ENCODE measurements around the gene ALX4. TPM values are rescaled to one million over a fixed set of nuclear protein-coding genes. Genes with fewer than 3 reads are reported as not detected.
A peak's percentile ranks its signal among the peaks of the same experiment; 100 is the strongest.

ALX4 gene
- total RNA-seq, 2 donors from 2014 or later: not detected

DNA sequence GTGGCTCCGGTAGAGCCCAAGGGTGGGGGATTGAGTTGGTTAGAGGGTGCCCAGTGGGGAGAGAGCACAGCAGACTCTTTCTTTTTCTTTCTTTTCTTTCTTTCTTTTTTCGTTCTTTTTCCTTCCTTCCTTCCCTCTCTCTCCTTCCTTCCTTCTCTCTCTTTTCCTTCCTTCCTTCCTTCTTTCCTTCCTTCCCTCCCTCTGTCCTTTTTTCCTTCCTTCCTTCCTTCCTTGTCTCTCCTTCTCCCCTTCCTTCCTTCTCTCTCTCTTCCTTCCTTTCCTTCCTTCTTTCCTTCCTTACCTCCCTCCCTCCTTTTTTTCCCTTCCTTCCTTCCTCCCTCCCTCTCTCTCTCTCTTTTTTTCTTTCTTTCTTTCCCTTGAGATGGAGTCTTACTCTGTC is 4.8 kb upstream of the ALX4 start:
- H3K27me3 Mint-ChIP-seq: peaks cover 76% of the 10 kb centered on the region
- peaks cover 5% of the 10 kb centered on the region for H3K4me1 Mint-ChIP-seq
- H3K4me3 Mint-ChIP-seq: no peak overlapping the region
- H3K36me3 Mint-ChIP-seq (ENCODE audit: low read depth): no peaks in the 10 kb centered on the region
- no peaks in the 10 kb centered on the region for H3K9me3 Mint-ChIP-seq
- no peak overlapping the region for H3K27ac Mint-ChIP-seq
- ATAC-seq (replicated peaks): no peak

DNA sequence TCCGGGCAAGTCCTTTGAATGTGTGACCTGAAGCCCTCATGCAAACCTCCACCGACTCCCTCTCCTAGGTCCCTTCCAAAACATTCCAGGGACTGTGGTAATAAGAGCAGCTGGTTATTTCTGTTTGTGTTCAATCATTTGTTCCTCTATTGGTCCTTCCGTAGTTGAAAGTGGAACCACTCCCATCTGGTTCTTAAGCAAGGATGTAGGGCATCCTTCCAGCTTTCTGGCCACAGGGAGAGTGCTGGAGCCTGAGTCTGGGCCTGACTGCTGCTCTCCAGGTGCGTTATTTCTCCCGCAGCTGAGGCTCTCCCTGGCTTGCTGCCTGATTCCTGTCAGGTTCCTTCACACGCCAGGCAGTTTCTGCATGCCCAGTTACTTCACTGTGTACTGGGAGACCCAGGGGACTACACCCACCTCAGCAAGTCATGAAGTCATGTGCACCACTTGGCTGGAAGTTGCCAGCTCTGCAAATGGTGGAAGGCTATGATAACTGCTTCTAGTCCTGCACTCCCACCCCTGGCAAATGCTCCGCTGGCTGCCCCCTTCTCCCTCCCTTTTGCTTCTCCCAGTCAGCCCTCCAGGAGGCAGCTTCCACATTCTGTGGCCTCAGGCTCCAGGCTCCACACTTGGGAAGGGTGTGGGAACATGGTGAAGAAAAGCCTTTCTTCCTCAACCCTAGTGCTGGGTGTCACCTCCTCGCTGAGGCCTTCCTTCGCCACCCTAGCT is 4.0 kb upstream of the ALX4 start:
- Mint-ChIP-seq H3K36me3 (ENCODE audit: low read depth) (no peaks in the 10 kb centered on the region), H3K4me1 (peaks cover 5% of the 10 kb centered on the region), H3K27ac (no peak overlapping the region), H3K4me3 (no peak overlapping the region), H3K27me3 (peaks cover 68% of the 10 kb centered on the region), H3K9me3 (no peaks in the 10 kb centered on the region)
- no peak for ATAC-seq (replicated peaks)

DNA sequence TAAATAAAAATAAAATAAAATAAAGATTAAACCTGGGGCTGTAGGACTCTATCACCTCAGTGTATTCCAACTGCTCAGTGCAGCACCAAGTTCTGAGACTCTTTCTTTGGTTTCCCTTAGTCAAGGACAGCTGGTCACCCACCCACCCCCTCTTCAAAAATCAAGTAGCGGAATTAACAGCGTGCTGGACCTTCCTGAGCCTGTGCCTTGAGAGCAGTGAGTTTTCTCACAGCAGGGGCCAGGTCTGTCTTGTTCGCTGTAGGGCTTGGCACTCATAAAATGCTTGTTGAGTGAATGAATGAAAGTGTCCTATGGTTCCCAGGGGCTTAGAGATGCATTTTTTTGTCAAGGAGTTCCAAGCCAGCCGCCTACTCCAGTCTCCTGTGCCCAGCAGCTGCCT is 2.9 kb upstream of the ALX4 start:
- H3K36me3 Mint-ChIP-seq (ENCODE audit: low read depth): no peaks in the 10 kb centered on the region
- H3K27me3 Mint-ChIP-seq: peaks cover 69% of the 10 kb centered on the region
- no peak for ATAC-seq (replicated peaks)
- H3K4me1 Mint-ChIP-seq: peaks cover 5% of the 10 kb centered on the region
- no peak overlapping the region for H3K27ac Mint-ChIP-seq
- H3K4me3 Mint-ChIP-seq: no peak overlapping the region
- no peaks in the 10 kb centered on the region for H3K9me3 Mint-ChIP-seq

GRCh38 chr11:44311339-44312261 is 1.7 kb upstream of the ALX4 start:
- H3K4me3 Mint-ChIP-seq: no peak overlapping the region
- H3K27me3 Mint-ChIP-seq: peaks cover 77% of the 10 kb centered on the region
- H3K9me3 Mint-ChIP-seq: no peaks in the 10 kb centered on the region
- peaks cover 5% of the 10 kb centered on the region for H3K4me1 Mint-ChIP-seq
- ATAC-seq (replicated peaks): no peak
- no peak overlapping the region for H3K27ac Mint-ChIP-seq
- no peaks in the 10 kb centered on the region for H3K36me3 Mint-ChIP-seq (ENCODE audit: low read depth)

DNA sequence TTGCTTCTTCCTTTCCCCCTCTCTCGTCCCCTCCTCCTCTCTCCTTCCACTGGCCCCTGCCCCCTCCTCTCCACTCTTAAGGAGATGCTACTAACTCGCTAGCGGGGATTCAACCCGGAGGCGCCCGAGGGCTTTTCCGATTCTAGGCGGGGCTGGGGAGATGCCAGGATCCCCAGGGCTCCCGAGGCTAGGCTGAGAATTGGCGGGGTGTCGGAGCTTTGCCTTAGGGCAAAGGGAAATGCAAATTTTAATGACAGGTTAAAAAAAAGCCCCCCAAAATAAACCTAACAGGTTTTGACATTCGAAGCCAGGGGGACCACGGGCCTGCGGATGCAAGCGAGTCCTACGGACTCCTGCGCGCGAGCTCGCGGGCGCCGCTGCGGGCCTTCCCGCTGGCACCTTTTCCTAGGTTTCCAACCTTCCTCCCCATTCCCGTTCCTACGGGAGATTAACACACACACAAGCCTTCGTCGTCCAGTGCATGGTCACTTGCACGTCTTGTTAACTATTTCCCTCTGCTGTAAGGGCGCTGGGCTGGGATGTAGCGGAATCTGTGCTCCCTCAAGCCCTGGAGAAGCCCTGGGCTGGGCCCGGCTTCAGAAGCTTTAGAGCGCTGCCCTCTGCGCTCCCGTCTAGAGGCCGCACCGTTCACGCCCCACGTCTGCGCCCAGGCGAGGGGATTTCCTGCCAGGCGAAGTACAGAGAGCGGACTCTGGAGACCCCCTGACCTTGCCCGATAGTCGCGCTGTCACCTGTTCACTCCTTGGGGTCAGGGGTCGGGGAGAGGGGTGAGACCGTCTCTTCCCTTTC is 729 bp upstream of the ALX4 start:
- ATAC-seq (replicated peaks): no peak
- H3K27ac Mint-ChIP-seq: no peak overlapping the region
- H3K4me3 Mint-ChIP-seq: peak overlapping the region; percentile 15
- H3K4me1 Mint-ChIP-seq: peaks cover 5% of the 10 kb centered on the region
- no peaks in the 10 kb centered on the region for H3K9me3 Mint-ChIP-seq
- peaks cover 82% of the 10 kb centered on the region for H3K27me3 Mint-ChIP-seq
- H3K36me3 Mint-ChIP-seq (ENCODE audit: low read depth): no peaks in the 10 kb centered on the region

GRCh38 chr11:44310206-44310462 is 195 bp upstream of the ALX4 start:
- Mint-ChIP-seq H3K4me1 (peaks cover 3% of the 10 kb centered on the region), H3K27me3 (peaks cover 82% of the 10 kb centered on the region), H3K9me3 (no peaks in the 10 kb centered on the region), H3K4me3 (peak overlapping the region; percentile 15), H3K36me3 (ENCODE audit: low read depth) (no peaks in the 10 kb centered on the region), H3K27ac (no peak overlapping the region)
- ATAC-seq (replicated peaks): no peak

- H3K27me3 Mint-ChIP-seq: peaks cover 78% of the 10 kb centered on the region
- no peak for ATAC-seq (replicated peaks)
- no peak overlapping the region for H3K27ac Mint-ChIP-seq
- no peaks in the 10 kb centered on the region for H3K9me3 Mint-ChIP-seq
- H3K4me1 Mint-ChIP-seq: peaks cover 6% of the 10 kb centered on the region
- no peaks in the 10 kb centered on the region for H3K36me3 Mint-ChIP-seq (ENCODE audit: low read depth)
- H3K4me3 Mint-ChIP-seq: no peak overlapping the region
Observed at GRCh38 chr11:44308923-44309477, 939 bp downstream of the ALX4 start.

DNA sequence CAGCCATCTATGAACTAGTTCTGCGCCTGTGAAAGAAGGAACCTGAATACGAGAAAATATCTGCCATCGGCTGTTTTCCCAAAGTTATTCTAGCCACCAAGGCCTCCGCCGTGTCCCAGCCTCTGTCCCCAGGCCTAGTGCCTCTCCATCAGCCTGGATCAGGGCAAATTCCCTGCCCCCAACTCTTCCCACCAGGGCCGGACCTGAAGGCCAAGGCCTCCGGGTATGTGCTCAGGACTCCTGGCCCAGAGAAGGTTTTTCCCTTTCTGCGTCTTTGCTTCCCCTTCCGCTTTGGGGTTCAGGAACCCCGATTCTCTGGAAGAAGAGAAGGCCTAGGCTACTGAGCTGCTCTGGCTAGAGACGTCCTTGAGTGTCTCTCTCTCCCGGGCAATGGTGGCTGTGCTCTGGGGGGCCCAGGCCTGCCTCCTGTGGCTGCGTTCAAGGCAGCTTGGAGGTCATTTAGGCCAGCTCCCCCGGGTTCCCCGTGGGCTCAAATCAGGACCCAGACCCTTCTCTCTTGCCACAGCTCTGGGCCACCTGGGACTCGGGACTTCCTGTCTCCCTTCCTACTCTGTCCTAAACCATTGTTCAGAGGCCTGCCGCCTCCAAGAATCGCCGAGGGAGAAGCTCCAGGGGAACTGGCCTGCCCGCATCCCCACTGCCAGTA is 1.6 kb downstream of the ALX4 start:
- Mint-ChIP-seq H3K9me3 (no peaks in the 10 kb centered on the region), H3K4me1 (peaks cover 6% of the 10 kb centered on the region), H3K4me3 (no peak overlapping the region), H3K36me3 (ENCODE audit: low read depth) (no peaks in the 10 kb centered on the region), H3K27ac (no peak overlapping the region), H3K27me3 (peaks cover 77% of the 10 kb centered on the region)
- ATAC-seq (replicated peaks): no peak

DNA sequence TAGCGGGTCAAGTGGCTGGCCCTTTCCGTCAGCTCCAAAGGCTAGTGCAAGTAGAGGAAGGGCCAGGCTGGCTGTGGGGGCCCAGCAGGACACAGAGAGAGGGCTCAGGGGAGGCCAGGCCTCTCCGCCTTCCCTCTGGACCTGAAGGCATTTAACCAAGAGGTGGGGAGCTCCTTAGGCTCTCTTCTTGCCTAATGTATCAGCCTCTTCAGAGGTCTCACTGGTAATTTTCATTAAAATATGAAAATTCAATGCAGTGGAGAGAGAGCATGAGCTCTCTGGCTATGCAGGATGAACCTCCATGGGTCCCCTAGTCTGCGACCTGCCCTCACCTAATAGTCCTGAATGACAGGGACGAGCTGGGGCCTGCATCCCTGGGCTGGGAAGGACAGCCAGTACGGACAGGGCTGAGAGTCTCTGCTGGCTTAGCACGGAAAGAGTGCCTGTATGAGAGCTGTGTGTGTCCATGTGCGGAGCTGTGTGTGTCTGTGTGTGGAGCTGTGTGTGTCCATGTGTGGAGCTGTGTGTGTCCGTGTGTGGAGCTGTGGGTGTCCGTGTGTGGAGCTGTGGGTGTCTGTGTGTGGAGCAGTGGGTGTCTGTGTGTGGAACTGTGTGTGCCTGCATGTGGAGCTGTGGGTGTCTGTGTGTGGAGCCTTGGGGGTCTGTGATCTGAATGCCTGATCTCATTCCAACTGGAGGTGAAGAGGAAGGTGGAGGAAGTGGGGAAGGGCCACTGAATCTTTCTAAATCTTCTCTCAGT is 2.4 kb downstream of the ALX4 start:
- no peaks in the 10 kb centered on the region for H3K9me3 Mint-ChIP-seq
- H3K27me3 Mint-ChIP-seq: peaks cover 77% of the 10 kb centered on the region
- peaks cover 6% of the 10 kb centered on the region for H3K4me1 Mint-ChIP-seq
- ATAC-seq (replicated peaks): no peak
- no peak overlapping the region for H3K27ac Mint-ChIP-seq
- H3K4me3 Mint-ChIP-seq: no peak overlapping the region
- no peaks in the 10 kb centered on the region for H3K36me3 Mint-ChIP-seq (ENCODE audit: low read depth)

- Mint-ChIP-seq H3K4me3 (peak overlapping the region; percentile 85), H3K27ac (no peak overlapping the region), H3K9me3 (no peaks in the 10 kb centered on the region)
Observed at GRCh38 chr11:44306918-44307244, 3.1 kb downstream of the ALX4 start.

DNA sequence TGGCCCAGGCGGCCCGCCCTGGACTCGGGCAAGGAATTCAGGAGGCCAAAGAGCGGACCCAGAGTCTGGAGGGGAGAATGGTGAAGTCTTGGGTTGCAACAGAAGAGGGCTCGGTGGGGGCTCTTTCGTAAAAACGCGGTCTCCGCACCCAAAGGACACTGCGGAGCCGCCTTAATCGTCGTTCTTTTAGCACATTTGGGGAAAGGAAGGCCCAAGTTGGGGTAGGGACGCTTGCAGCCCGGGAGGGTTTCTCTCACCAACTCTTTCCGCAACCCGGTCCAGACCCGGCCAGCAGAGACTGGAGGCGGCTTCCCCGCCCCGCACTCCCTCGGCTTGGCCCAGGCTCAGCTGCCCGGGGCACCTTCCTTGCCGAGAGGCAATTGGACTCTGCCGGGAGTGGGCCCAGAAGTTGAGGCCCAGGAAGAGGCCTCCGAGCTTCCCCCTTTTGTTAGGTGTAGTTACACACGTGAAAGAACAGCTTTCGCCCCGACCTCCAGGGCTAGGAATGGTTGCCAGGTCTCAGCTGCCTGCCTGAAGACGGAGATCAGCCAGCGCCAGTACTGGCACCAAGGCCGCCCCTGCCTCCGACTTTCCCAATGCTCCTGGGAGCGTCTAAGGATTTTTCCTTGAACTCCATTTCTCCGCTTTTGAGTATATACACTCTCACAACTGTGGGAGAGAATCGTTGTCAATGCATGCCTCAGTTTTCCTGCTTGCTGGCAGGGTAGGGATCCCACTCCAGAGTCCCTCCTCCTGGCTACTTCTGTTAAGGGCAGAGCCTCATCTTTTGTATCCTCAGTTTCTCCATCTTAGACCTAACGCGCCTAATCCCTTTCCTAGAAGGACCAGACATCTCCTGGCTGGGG is 3.7 kb downstream of the ALX4 start:
- H3K36me3 Mint-ChIP-seq (ENCODE audit: low read depth): no peaks in the 10 kb centered on the region
- peak; percentile 11 for ATAC-seq (replicated peaks)
- H3K27me3 Mint-ChIP-seq: peaks cover 75% of the 10 kb centered on the region
- H3K9me3 Mint-ChIP-seq: no peaks in the 10 kb centered on the region
- peaks cover 6% of the 10 kb centered on the region for H3K4me1 Mint-ChIP-seq
- no peak overlapping the region for H3K27ac Mint-ChIP-seq
- peak overlapping the region; percentile 85 for H3K4me3 Mint-ChIP-seq

More at GRCh38 chr11:44306918-44307244, 3.1 kb downstream of the ALX4 start:
- peaks cover 77% of the 10 kb centered on the region for H3K27me3 Mint-ChIP-seq
- no peak for ATAC-seq (replicated peaks)
- no peaks in the 10 kb centered on the region for H3K36me3 Mint-ChIP-seq (ENCODE audit: low read depth)
- H3K4me1 Mint-ChIP-seq: peaks cover 6% of the 10 kb centered on the region

GRCh38 chr11:44305470-44306051 is 4.4 kb downstream of the ALX4 start:
- Mint-ChIP-seq H3K9me3 (no peaks in the 10 kb centered on the region), H3K27me3 (peaks cover 68% of the 10 kb centered on the region), H3K36me3 (ENCODE audit: low read depth) (no peaks in the 10 kb centered on the region), H3K4me1 (peaks cover 6% of the 10 kb centered on the region), H3K27ac (no peak overlapping the region), H3K4me3 (peak overlapping the region; percentile 85)
- ATAC-seq (replicated peaks): peak; percentile 42

All from activated T-helper 17 cell treated with anti-CD3 and anti-CD28 coated beads, Interleukin-2, amount 50 U/mL, for 72 hours (primary cell).